ENCODE measurements around the gene MYO9B.

DNA sequence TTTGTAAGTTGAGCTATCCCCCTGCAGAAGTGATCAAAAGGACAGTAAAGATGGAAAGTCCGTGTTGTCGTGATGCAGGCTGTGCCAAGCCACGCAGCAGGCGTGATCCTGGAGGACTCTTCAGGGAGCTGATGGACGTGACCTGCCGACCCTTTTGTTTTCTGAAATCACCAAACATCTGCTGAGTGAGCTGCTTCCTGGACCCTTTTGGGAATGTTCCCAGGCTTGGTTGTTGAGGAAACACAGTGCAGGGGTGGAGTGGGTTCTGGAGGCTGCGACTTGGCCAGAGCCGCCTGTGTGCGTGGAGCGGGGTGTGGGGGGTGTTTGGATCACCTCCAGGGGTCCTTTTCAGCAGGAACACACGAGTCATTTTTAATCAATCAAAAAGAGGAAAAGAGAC lies 33.6 kb upstream of the MYO9B start:
- TF ChIP-seq, protein P1, sequence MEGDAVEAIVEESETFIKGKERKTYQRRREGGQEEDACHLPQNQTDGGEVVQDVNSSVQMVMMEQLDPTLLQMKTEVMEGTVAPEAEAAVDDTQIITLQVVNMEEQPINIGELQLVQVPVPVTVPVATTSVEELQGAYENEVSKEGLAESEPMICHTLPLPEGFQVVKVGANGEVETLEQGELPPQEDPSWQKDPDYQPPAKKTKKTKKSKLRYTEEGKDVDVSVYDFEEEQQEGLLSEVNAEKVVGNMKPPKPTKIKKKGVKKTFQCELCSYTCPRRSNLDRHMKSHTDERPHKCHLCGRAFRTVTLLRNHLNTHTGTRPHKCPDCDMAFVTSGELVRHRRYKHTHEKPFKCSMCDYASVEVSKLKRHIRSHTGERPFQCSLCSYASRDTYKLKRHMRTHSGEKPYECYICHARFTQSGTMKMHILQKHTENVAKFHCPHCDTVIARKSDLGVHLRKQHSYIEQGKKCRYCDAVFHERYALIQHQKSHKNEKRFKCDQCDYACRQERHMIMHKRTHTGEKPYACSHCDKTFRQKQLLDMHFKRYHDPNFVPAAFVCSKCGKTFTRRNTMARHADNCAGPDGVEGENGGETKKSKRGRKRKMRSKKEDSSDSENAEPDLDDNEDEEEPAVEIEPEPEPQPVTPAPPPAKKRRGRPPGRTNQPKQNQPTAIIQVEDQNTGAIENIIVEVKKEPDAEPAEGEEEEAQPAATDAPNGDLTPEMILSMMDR (conservative IDR thresholded peaks at IDR 0.05; ENCODE audit: low read length): no peak
- no peak for TF ChIP-seq EZH2phosphoT487 (IDR thresholded peaks at IDR 0.05; ENCODE audit: borderline replicate concordance)
